ENCODE results near the gene WNT6. TPM values are rescaled to one million over a fixed set of nuclear protein-coding genes. Genes with fewer than 3 reads are reported as not detected.

WNT6 gene
- not detected for total RNA-seq
- long read RNA-seq, partial matches to known transcripts: 1 of 1 reads
- long read RNA-seq, other reads (novel, unspliced or antisense): 0 of 1 reads

DNA sequence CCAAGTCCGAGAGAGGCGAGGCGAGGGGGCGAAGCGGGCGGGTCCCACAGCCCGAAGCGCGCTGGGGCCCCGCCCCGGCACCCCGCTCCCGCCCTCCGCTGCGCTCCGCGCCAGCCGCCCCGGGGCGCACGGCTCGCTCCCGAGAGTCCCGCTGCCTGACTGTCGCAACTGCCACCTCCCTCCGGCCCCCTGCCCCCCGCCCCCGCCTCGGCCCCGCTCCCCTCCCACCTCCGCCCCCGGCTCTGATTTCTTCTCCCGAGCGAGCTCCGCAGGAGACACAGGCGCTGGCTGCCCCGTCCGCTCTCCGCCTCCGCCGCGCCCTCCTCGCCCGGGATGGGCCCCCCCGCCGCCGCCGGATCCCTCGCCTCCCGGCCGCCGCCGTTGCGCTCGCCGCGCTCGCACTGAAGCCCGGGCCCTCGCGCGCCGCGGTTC, at the start of gene WNT6:
Gene WNT6 (plus strand): TSS at position 250 of the 432 bp plus-strand sequence. CDS start 233 bp downstream, outside the sequence.
- DNase-seq (peak; percentile 66), ATAC-seq (peak; percentile 21)
- H3K4me1 ChIP-seq: peaks cover 13% of the 10 kb centered on the region
- no peaks in the 10 kb centered on the region for H3K36me3 ChIP-seq
- peaks cover 75% of the 10 kb centered on the region for H3K27me3 ChIP-seq
- no peak for TF ChIP-seq CTCF (IDR thresholded peaks at IDR 0.05)
- H3K4me3 ChIP-seq: peak within 1 kb of the TSS; percentile 21
- no peaks in the 10 kb centered on the region for H3K9me3 ChIP-seq
- H3K27ac ChIP-seq: no peak within 1 kb of the TSS
- intact Hi-C loops (cut with DNase I): no loop called here

DNA sequence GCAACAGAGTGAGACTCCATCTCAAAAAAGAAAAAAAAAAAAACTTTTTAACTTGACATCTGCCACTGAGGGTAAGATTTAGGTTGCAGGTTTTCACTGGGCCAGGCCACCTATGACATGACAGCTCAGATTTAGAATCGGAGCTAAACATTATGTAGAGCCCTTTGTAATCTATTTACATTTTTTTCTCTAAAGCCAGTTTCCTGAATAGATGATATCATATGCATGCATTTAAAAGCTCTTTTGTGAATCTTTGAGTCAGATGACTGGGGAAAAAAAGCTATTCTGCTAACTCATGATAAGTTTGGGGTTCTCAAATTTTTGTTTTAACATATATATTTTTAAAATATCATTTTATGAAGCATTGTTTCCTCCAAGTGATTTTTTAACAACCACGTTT, 49.3 kb upstream of the WNT6 start:
- no peaks in the 10 kb centered on the region for H3K9me3 ChIP-seq
- ATAC-seq: no peak
- no peak overlapping the region for H3K4me3 ChIP-seq
- DNase-seq: no peak
- H3K27me3 ChIP-seq: no peaks in the 10 kb centered on the region
- H3K27ac ChIP-seq: no peak overlapping the region
- H3K36me3 ChIP-seq: peaks cover 26% of the 10 kb centered on the region
- no peak for TF ChIP-seq CTCF (IDR thresholded peaks at IDR 0.05)
- intact Hi-C loops (cut with DNase I): no loop called here
- H3K4me1 ChIP-seq: peaks cover 23% of the 10 kb centered on the region

DNA sequence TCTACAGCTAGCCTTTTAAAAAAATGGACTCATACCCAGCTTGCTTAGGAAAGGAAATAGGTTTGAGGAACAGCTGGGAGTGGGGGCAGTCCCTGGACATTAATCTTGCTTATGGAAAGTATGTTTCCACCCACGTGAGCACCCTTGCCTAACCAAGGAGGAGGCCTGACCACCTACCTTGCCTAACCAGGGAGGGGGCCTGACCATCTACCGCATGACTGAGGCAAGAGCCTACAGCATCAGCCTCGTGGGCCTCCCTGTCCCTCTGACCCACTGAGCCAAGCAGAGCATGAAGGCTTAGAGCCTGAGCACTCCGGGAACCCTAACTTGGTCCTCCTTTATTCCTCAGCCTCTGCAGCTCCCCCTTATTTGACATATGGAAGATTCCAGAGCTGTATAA, 48.2 kb upstream of the WNT6 start:
- no peak for TF ChIP-seq CTCF (IDR thresholded peaks at IDR 0.05)
- peak; percentile 84 for DNase-seq
- Histone ChIP-seq H3K9me3 (no peaks in the 10 kb centered on the region), H3K27me3 (no peaks in the 10 kb centered on the region), H3K27ac (no peak overlapping the region), H3K4me3 (no peak overlapping the region), H3K4me1 (peaks cover 12% of the 10 kb centered on the region), H3K36me3 (peaks cover 33% of the 10 kb centered on the region)
- intact Hi-C loops (cut with DNase I): no loop called here
- ATAC-seq: peak; percentile 90

- no peak for ATAC-seq
- Histone ChIP-seq H3K4me1 (peaks cover 4% of the 10 kb centered on the region), H3K27me3 (no peaks in the 10 kb centered on the region), H3K4me3 (no peak overlapping the region), H3K9me3 (no peaks in the 10 kb centered on the region), H3K27ac (no peak overlapping the region), H3K36me3 (peaks cover 33% of the 10 kb centered on the region)
- no peak for TF ChIP-seq CTCF (IDR thresholded peaks at IDR 0.05)
- DNase-seq: no peak
- intact Hi-C loops (cut with DNase I): no loop called here
Observed at GRCh38 chr2:218812096-218812815, 47.3 kb upstream of the WNT6 start.

GRCh38 chr2:218812861-218813260, 46.7 kb upstream of the WNT6 start:
- no peak for TF ChIP-seq CTCF (IDR thresholded peaks at IDR 0.05)
- no peak overlapping the region for H3K4me3 ChIP-seq
- ATAC-seq (no peak), DNase-seq (no peak)
- H3K9me3 ChIP-seq: no peaks in the 10 kb centered on the region
- peaks cover 3% of the 10 kb centered on the region for H3K4me1 ChIP-seq
- intact Hi-C loops (cut with DNase I): no loop called here
- H3K27me3 ChIP-seq: no peaks in the 10 kb centered on the region
- peaks cover 33% of the 10 kb centered on the region for H3K36me3 ChIP-seq
- no peak overlapping the region for H3K27ac ChIP-seq

Data from upper lobe of right lung (tissue), 1 donor.